HG03520 (cell line): Measurements from ENCODE around the gene NDST4.

Experiments used
- ATAC-seq: cut with Tn5 transposase; IDR thresholded peaks from one replicate; pipeline ENCODE4 v1.9.1; 2021; ENCODE audit warnings: mild to moderate bottlenecking, moderate library complexity; ENCODE audit not compliant: unreplicated experiment

The NDST4 gene

GRCh38 chr4:115113506-115114106, at the start of gene NDST4:
Gene NDST4 (minus strand): TSS chr4:115113620. CDS start chr4:115077036, 36,584 bp downstream.
- no peak for ATAC-seq

- ATAC-seq, result no peak
Measured at GRCh38 chr4:115159141-115159540, 45.7 kb upstream of the NDST4 start.

GRCh38 chr4:115158296-115158695, 44.9 kb upstream of the NDST4 start:
- ATAC-seq, result no peak

GRCh38 chr4:115154826-115155225, 41.4 kb upstream of the NDST4 start:
- no peak for ATAC-seq

GRCh38 chr4:115152965-115153364, 39.5 kb upstream of the NDST4 start:
- no peak for ATAC-seq

GRCh38 chr4:115152081-115152480, 38.7 kb upstream of the NDST4 start:
- ATAC-seq, result peak; percentile 75

GRCh38 chr4:115149106-115149505, 35.7 kb upstream of the NDST4 start:
- ATAC-seq, result no peak

GRCh38 chr4:115145393-115146160, 32.2 kb upstream of the NDST4 start:
- ATAC-seq, result no peak

GRCh38 chr4:115128037-115128436, 14.6 kb upstream of the NDST4 start:
- ATAC-seq, result no peak

- ATAC-seq, result no peak
Measured at GRCh38 chr4:115126491-115126890, 13.1 kb upstream of the NDST4 start.

- no peak for ATAC-seq
Measured at GRCh38 chr4:115121351-115122043, 8.1 kb upstream of the NDST4 start.

GRCh38 chr4:115119804-115120352, 6.5 kb upstream of the NDST4 start:
- no peak for ATAC-seq

- ATAC-seq, result no peak
Measured at GRCh38 chr4:115117651-115118050, 4.2 kb upstream of the NDST4 start.

- no peak for ATAC-seq
Measured at GRCh38 chr4:115110191-115111181, 2.9 kb downstream of the NDST4 start.

GRCh38 chr4:115108850-115109249, 4.6 kb downstream of the NDST4 start:
- ATAC-seq, result no peak

GRCh38 chr4:115107411-115107810, 6.0 kb downstream of the NDST4 start:
- no peak for ATAC-seq

GRCh38 chr4:115101675-115102074, 11.7 kb downstream of the NDST4 start:
- ATAC-seq, result no peak

- peak; percentile 79 for ATAC-seq
Measured at GRCh38 chr4:115090483-115091075, 22.8 kb downstream of the NDST4 start.

- no peak for ATAC-seq
Measured at GRCh38 chr4:115082633-115083032, 30.8 kb downstream of the NDST4 start.

- no peak for ATAC-seq
Measured at GRCh38 chr4:115076691-115077090, 36.7 kb downstream of the NDST4 start.
